ENCODE results near the gene ZFAND3. TPM values are rescaled to one million over a fixed set of nuclear protein-coding genes. Genes with fewer than 3 reads are reported as not detected.

ZFAND3 gene
- total RNA-seq, 4 donors from 2014 or later: 30.5 to 57.4 (median 53.3) TPM

- no peaks in the 10 kb centered on the region for H3K27me3 ChIP-seq
- H3K4me3 ChIP-seq: no peak overlapping the region
- H3K36me3 ChIP-seq: no peaks in the 10 kb centered on the region
- H3K27ac ChIP-seq: no peak overlapping the region
- peak in 1 of 3 donors; percentile 48 for DNase-seq
- H3K4me1 ChIP-seq: peaks cover 0 to 40% (median 0%) of the 10 kb centered on the region in 4 donors
- H3K9me3 ChIP-seq: no peaks in the 10 kb centered on the region
- TF ChIP-seq POLR2A (IDR thresholded peaks at IDR 0.05): no peak
- no peak for TF ChIP-seq CTCF (IDR thresholded peaks at IDR 0.05)
These were observed 349.9 kb downstream of the ZFAND3 start for GRCh38 chr6:38169221-38169976.

DNA sequence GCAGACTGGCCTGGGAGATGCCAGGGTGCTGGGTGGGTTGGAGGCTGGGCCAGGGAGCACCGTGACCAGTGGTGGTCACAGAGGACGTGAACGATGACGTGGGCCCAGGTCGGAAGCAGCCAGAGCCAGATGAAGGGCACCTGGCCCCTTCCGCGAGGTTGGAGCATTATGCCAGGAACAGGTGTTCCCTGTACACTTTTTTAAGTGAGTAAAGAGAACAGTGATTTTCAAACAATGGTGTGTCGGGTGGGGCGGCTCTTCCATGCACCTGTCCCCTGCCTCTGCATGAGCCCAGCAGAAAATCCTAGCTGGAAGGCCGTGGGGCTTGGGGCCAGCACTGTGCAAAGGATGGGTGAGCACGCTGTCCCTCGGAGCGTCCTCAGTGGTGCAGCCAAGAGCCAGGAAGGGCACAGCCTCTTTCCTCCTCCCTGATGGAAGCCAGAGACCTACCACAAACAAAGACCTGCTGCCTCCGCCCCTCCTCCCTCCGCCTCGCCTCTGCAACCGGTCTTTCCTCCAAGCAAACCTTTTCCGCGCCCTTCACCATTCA, 350.5 kb downstream of the ZFAND3 start:
- no peak for TF ChIP-seq CTCF (IDR thresholded peaks at IDR 0.05)
- no peak for TF ChIP-seq POLR2A (IDR thresholded peaks at IDR 0.05)
- Histone ChIP-seq H3K27me3 (no peaks in the 10 kb centered on the region), H3K27ac (no peak overlapping the region), H3K36me3 (no peaks in the 10 kb centered on the region), H3K4me1 (peaks cover 0 to 45% (median 0%) of the 10 kb centered on the region in 4 donors), H3K4me3 (no peak overlapping the region), H3K9me3 (no peaks in the 10 kb centered on the region)
- DNase-seq: peak in 1 of 3 donors; percentile 56

- H3K4me1 ChIP-seq: peaks cover 0 to 45% (median 0%) of the 10 kb centered on the region in 4 donors
- peak in 1 of 3 donors; percentile 25 for DNase-seq
- H3K4me3 ChIP-seq: no peak overlapping the region
- H3K9me3 ChIP-seq: no peaks in the 10 kb centered on the region
- no peak for TF ChIP-seq POLR2A (IDR thresholded peaks at IDR 0.05)
- TF ChIP-seq CTCF (IDR thresholded peaks at IDR 0.05): no peak
- H3K36me3 ChIP-seq: no peaks in the 10 kb centered on the region
- H3K27me3 ChIP-seq: no peaks in the 10 kb centered on the region
- no peak overlapping the region for H3K27ac ChIP-seq
These were observed 351.3 kb downstream of the ZFAND3 start for GRCh38 chr6:38170666-38171355.

- TF ChIP-seq POLR2A (IDR thresholded peaks at IDR 0.05): no peak
- no peak for TF ChIP-seq CTCF (IDR thresholded peaks at IDR 0.05)
- H3K27ac ChIP-seq: peak overlapping the region in 1 of 4 donors; percentile 70
These were observed 352.6 kb downstream of the ZFAND3 start for GRCh38 chr6:38171997-38172738.

GRCh38 chr6:38172739-38173410, 353.3 kb downstream of the ZFAND3 start:
- Histone ChIP-seq H3K27me3 (no peaks in the 10 kb centered on the region), H3K9me3 (no peaks in the 10 kb centered on the region), H3K4me3 (no peak overlapping the region), H3K27ac (peak overlapping the region in 1 of 4 donors; percentile 70), H3K36me3 (no peaks in the 10 kb centered on the region), H3K4me1 (peaks cover 0 to 50% (median 0%) of the 10 kb centered on the region in 4 donors)
- DNase-seq: no peak
- TF ChIP-seq POLR2A (IDR thresholded peaks at IDR 0.05) (no peak), CTCF (IDR thresholded peaks at IDR 0.05) (no peak)

More at GRCh38 chr6:38171997-38172738, 352.6 kb downstream of the ZFAND3 start:
- no peaks in the 10 kb centered on the region for H3K36me3 ChIP-seq
- DNase-seq: peak in 1 of 3 donors; percentile 40
- peaks cover 0 to 50% (median 0%) of the 10 kb centered on the region in 4 donors for H3K4me1 ChIP-seq
- no peak overlapping the region for H3K4me3 ChIP-seq
- H3K27me3 ChIP-seq: no peaks in the 10 kb centered on the region
- no peaks in the 10 kb centered on the region for H3K9me3 ChIP-seq

Data from Peyer's patch (tissue), 4 donors.